Mammary epithelial cell (primary cell): Measurements from ENCODE around the gene TTC39C.

ENCODE experiments used
- EZH2 ChIP-seq: IDR thresholded peaks from 2 replicates; pipeline ENCODE4 v1.6.1; 2012; ENCODE audit warnings: low read length, inconsistent platforms, borderline replicate concordance
- TF ChIP-seq, protein P1 (sequence below), 2 donors: IDR thresholded peaks in 1 of 2; conservative IDR thresholded peaks in 1 of 2; 2 replicates each; pipeline ENCODE4 v1.5.1; 2011 to 2012; ENCODE audit warnings: inconsistent platforms in 2 of 2, low read length in 2 of 2, mild to moderate bottlenecking in 2 of 2, control low read depth in 1 of 2, low read depth in 1 of 2; ENCODE audit not compliant: insufficient read depth in 1 of 2; ENCODE audit errors: extremely low read depth in 1 of 2

DNA sequence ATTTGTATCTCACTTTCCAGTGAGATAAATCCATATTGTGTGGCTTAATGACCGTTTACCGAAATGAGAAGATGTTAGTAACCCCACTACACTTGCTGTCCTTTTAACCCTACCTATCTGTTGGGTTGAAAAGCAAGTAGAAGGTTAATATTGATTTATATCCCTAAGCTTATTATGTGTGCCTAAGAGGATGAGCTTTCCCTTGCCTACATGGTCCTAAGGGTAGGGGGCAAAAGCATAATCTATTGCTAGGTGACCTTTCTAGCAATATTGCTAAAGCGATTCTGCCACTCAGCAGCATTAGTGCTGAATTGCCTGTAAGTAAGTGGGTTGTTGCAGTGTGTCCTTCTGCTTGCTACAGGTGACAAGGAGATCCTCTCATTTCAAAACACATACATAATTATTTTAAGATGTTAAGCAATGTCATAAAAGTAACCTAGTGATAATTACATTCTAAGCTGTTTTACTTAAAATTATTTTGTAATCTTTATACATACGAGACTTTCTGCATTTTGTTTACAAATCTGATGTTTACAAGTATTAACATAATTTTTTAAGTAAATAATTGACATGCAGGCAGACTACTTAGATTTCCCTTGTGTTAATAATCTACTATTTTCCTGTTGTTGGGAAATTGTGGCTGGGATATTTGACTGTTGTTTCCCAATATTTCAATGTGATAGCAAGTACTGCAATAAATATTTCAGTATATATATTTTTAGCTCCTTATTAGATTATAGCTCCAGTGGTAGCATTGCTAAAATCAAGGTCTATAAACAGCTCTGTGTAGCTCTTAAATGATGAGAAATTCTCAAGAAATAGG lies 75.2 kb downstream of the TTC39C start:
- TF ChIP-seq, protein P1, sequence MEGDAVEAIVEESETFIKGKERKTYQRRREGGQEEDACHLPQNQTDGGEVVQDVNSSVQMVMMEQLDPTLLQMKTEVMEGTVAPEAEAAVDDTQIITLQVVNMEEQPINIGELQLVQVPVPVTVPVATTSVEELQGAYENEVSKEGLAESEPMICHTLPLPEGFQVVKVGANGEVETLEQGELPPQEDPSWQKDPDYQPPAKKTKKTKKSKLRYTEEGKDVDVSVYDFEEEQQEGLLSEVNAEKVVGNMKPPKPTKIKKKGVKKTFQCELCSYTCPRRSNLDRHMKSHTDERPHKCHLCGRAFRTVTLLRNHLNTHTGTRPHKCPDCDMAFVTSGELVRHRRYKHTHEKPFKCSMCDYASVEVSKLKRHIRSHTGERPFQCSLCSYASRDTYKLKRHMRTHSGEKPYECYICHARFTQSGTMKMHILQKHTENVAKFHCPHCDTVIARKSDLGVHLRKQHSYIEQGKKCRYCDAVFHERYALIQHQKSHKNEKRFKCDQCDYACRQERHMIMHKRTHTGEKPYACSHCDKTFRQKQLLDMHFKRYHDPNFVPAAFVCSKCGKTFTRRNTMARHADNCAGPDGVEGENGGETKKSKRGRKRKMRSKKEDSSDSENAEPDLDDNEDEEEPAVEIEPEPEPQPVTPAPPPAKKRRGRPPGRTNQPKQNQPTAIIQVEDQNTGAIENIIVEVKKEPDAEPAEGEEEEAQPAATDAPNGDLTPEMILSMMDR (conservative IDR thresholded peaks at IDR 0.05 in 1 of 2, IDR thresholded peaks at IDR 0.05 in 1 of 2; ENCODE audit: extremely low read depth in 1 of 2, insufficient read depth in 1 of 2, low read depth in 1 of 2, low read length in 2 of 2), result no peak
- TF ChIP-seq EZH2, result no peak
